ENCODE measurements around the gene PAX6. TPM values are rescaled to one million over a fixed set of nuclear protein-coding genes. Genes with fewer than 3 reads are reported as not detected.

Gene PAX6
- polyA plus RNA-seq, 1 of the 3 experiments (the other 2 are of a cell fraction) = not detected

DNA sequence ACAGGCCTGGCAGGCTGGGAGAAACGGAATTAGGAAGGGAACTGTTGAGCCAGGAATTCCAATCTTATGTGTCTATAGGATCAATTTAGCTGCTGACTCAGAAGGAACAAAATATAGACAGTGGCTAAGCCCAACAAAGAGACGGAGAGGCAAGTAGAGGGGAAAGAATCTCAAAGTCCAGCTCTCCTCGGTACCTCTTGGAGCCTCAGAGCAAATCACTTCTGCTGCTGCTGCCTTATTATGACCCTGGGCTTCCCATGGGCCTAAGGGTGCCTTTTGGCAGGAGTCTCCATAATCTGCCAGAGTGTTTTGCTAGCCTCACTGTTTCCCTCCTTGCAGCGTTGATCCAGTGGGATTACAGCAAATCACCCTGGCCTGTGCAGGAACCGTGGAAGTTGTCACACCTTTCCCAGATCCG lies 31.7 kb downstream of the PAX6 start:
- no peak overlapping the region for H3K4me3 ChIP-seq (ENCODE audit: low read depth in 2 of 2, low read length in 1 of 2)

GRCh38 chr11:31772412-31772811 lies 38.7 kb downstream of the PAX6 start:
- no peaks in the 10 kb centered on the region for H3F3A ChIP-seq (replicated peaks; ENCODE audit: insufficient read depth)
- H3K9me3 ChIP-seq = no peaks in the 10 kb centered on the region
- CTCF ChIA-PET = no interaction called here
- 59% methylated on average over 2 of the region's 2 CpGs for WGBS (ENCODE audit: low lambda C conversion rate)
- H3K27me3 ChIP-seq (ENCODE audit: insufficient read depth) = no peaks in the 10 kb centered on the region
- POLR2A ChIA-PET = interaction anchor here (0.7 kb wide), 1 partner anchor 48 kb away, joined by 3 read pairs; no protein-coding TSS in a partner anchor
- DNase-seq = no peak
- H4K20me1 ChIP-seq (ENCODE audit: insufficient read depth) = no peaks in the 10 kb centered on the region
- no peak overlapping the region for H2AFZ ChIP-seq (ENCODE audit: low read depth)
- H3K36me3 ChIP-seq (replicated peaks in 1 of 2; ENCODE audit: control insufficient read depth in 1 of 2, insufficient read depth in 2 of 2, low read length in 1 of 2) = no peaks in the 10 kb centered on the region
- no peak overlapping the region for H3K9ac ChIP-seq
- no peak overlapping the region for H3K27ac ChIP-seq (ENCODE audit: low read depth in 2 of 2, low read length in 1 of 2)
- TF ChIP-seq ELF1 (IDR thresholded peaks at IDR 0.05) = no peak
- TF ChIP-seq GABPA (IDR thresholded peaks at IDR 0.05; ENCODE audit: low read depth) = no peak
- TF ChIP-seq EP300 (IDR thresholded peaks at IDR 0.05; ENCODE audit: borderline replicate concordance in 1 of 2, low read depth in 1 of 2, low read length in 1 of 2) = no peak
- no peak for TF ChIP-seq FOXJ3 (CRISPR knock-in tag; IDR thresholded peaks at IDR 0.05)
- TF ChIP-seq, protein P1, sequence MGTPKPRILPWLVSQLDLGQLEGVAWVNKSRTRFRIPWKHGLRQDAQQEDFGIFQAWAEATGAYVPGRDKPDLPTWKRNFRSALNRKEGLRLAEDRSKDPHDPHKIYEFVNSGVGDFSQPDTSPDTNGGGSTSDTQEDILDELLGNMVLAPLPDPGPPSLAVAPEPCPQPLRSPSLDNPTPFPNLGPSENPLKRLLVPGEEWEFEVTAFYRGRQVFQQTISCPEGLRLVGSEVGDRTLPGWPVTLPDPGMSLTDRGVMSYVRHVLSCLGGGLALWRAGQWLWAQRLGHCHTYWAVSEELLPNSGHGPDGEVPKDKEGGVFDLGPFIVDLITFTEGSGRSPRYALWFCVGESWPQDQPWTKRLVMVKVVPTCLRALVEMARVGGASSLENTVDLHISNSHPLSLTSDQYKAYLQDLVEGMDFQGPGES (IDR thresholded peaks at IDR 0.05; ENCODE audit: low read depth, low read length) = no peak
- no peak for TF ChIP-seq FOSL2 (IDR thresholded peaks at IDR 0.05; ENCODE audit: borderline replicate concordance, low read depth)
- no peak for TF ChIP-seq EZH2phosphoT487 (IDR thresholded peaks at IDR 0.05; ENCODE audit: borderline replicate concordance, low read depth)
- TF ChIP-seq, protein P2, sequence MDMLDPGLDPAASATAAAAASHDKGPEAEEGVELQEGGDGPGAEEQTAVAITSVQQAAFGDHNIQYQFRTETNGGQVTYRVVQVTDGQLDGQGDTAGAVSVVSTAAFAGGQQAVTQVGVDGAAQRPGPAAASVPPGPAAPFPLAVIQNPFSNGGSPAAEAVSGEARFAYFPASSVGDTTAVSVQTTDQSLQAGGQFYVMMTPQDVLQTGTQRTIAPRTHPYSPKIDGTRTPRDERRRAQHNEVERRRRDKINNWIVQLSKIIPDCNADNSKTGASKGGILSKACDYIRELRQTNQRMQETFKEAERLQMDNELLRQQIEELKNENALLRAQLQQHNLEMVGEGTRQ (IDR thresholded peaks at IDR 0.05; ENCODE audit: borderline replicate concordance, low read depth, low read length) = no peak
- no peaks in the 10 kb centered on the region for H3K79me2 ChIP-seq (ENCODE audit: insufficient read depth)
- no peak overlapping the region for H3K4me2 ChIP-seq
- H3K9me2 ChIP-seq = no peaks in the 10 kb centered on the region
- no peak overlapping the region for H3K4me3 ChIP-seq (ENCODE audit: low read depth in 2 of 2, low read length in 1 of 2)
- peaks cover 0 to 8% of the 10 kb centered on the region in 2 experiments; a peak in 1 of 4 replicates for H3K4me1 ChIP-seq (ENCODE audit: control insufficient read depth in 1 of 2, insufficient read depth in 2 of 2, low read depth in 1 of 2, low read length in 1 of 2)

More for the DNA sequence above, 31.7 kb downstream of the PAX6 start:
- H3K79me2 ChIP-seq (ENCODE audit: insufficient read depth) = no peaks in the 10 kb centered on the region
- peaks cover 3% of the 10 kb centered on the region for H3F3A ChIP-seq (replicated peaks; ENCODE audit: insufficient read depth)
- H3K4me1 ChIP-seq (ENCODE audit: control insufficient read depth in 1 of 2, insufficient read depth in 2 of 2, low read depth in 1 of 2, low read length in 1 of 2) = peaks cover 0 to 10% of the 10 kb centered on the region in 2 experiments; a peak in 1 of 4 replicates
- H3K36me3 ChIP-seq (replicated peaks in 1 of 2; ENCODE audit: control insufficient read depth in 1 of 2, insufficient read depth in 2 of 2, low read length in 1 of 2) = no peaks in the 10 kb centered on the region
- peak overlapping the region; percentile 62 for H3K4me2 ChIP-seq
- H3K9me3 ChIP-seq = no peaks in the 10 kb centered on the region
- WGBS (ENCODE audit: low lambda C conversion rate) = 53% methylated on average over 6 of the region's 6 CpGs
- no peak for DNase-seq
- H2AFZ ChIP-seq (ENCODE audit: low read depth) = peak overlapping the region; percentile 86; the same call in 1 of the 2 replicates
- no peaks in the 10 kb centered on the region for H3K9me2 ChIP-seq
- CTCF ChIA-PET = no interaction called here
- TF ChIP-seq TCF12 (IDR thresholded peaks at IDR 0.05) (no peak), FOSL2 (IDR thresholded peaks at IDR 0.05; ENCODE audit: borderline replicate concordance, low read depth) (peak; percentile 49; the same call in 1 of the 2 replicates), MEF2A (IDR thresholded peaks at IDR 0.05; ENCODE audit: borderline replicate concordance, low read depth) (peak; percentile 91)
- no peaks in the 10 kb centered on the region for H4K20me1 ChIP-seq (ENCODE audit: insufficient read depth)
- H3K27me3 ChIP-seq (ENCODE audit: insufficient read depth) = no peaks in the 10 kb centered on the region
- H3K27ac ChIP-seq (ENCODE audit: low read depth in 2 of 2, low read length in 1 of 2) = peak overlapping the region in 1 of 2 experiments; percentile 48; a peak in 2 of 4 replicates
- POLR2A ChIA-PET = no interaction called here
- peak overlapping the region; percentile 11; the same call in 1 of the 2 replicates for H3K9ac ChIP-seq
